ENCODE measurements around the gene FDXR. TPM values are rescaled to one million over a fixed set of nuclear protein-coding genes. Genes with fewer than 3 reads are reported as not detected.

Gene FDXR
- total RNA-seq, 1 experiment from 2014 or later = 39.7 TPM

DNA sequence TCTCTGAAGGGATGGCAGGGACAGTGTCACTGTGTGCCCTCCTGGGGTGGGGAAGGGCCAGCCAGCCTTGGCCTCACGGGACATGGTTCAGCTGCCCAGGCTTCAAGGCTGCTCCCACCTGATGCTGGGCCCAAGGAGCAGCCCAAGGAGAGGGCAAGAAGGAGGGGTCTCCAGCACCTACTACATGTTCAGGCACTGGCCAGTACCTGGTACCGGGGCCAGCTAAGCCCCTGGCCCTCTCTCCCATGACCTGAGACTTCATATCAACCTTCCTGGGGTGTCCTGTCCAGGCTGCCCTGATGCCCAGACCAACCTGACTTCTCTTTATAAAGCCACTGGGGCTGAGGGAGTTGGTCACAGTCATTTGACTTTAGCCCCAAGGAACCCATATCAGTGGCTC lies 49.0 kb upstream of the FDXR start:
- H3K4me1 ChIP-seq (ENCODE audit: insufficient read depth, low read length) = no peaks in the 10 kb centered on the region
- TF ChIP-seq, protein P1, sequence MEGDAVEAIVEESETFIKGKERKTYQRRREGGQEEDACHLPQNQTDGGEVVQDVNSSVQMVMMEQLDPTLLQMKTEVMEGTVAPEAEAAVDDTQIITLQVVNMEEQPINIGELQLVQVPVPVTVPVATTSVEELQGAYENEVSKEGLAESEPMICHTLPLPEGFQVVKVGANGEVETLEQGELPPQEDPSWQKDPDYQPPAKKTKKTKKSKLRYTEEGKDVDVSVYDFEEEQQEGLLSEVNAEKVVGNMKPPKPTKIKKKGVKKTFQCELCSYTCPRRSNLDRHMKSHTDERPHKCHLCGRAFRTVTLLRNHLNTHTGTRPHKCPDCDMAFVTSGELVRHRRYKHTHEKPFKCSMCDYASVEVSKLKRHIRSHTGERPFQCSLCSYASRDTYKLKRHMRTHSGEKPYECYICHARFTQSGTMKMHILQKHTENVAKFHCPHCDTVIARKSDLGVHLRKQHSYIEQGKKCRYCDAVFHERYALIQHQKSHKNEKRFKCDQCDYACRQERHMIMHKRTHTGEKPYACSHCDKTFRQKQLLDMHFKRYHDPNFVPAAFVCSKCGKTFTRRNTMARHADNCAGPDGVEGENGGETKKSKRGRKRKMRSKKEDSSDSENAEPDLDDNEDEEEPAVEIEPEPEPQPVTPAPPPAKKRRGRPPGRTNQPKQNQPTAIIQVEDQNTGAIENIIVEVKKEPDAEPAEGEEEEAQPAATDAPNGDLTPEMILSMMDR (conservative IDR thresholded peaks at IDR 0.05) = no peak
- no peaks in the 10 kb centered on the region for H3K79me2 ChIP-seq (ENCODE audit: insufficient read depth, low read length)
- no peak overlapping the region for H3K56ac ChIP-seq (ENCODE audit: insufficient read length, low read depth, low read length)
- H3K14ac ChIP-seq (ENCODE audit: insufficient read depth, low read length) = no peak overlapping the region; the same call in 1 of the 2 replicates
- peaks cover 40% of the 10 kb centered on the region for H3K27me3 ChIP-seq (ENCODE audit: insufficient read depth, low read length)
- Mint-ChIP-seq H3K9me3 (peaks cover 0 to 5% of the 10 kb centered on the region in 2 experiments; a peak in 1 of 5 replicates), H3K4me1 (peaks cover 14 to 37% of the 10 kb centered on the region in 2 experiments), H3K27ac (no peak overlapping the region), H3K27me3 (ENCODE audit: low read depth) (peaks cover 67% of the 10 kb centered on the region), H3K4me3 (no peak overlapping the region; a peak in 1 of 5 replicates), H3K36me3 (ENCODE audit: insufficient read depth in 1 of 3, low read depth in 3 of 3) (no peaks in the 10 kb centered on the region; a peak in 1 of 7 replicates)
- H3K9me3 ChIP-seq (ENCODE audit: control insufficient read depth, low read depth, low read length) = no peaks in the 10 kb centered on the region
- no CpG with 5 or more reads among the region's 2 CpGs for WGBS (ENCODE audit: extremely low coverage, insufficient read length, low lambda C conversion rate)
- H2BK20ac ChIP-seq (ENCODE audit: low read depth, low read length, poor library complexity, severe bottlenecking) = no peak overlapping the region
- no peak overlapping the region for H2AFZ ChIP-seq (ENCODE audit: low read length)
- H3K79me1 ChIP-seq (ENCODE audit: insufficient read depth, low read depth, low read length, poor library complexity, severe bottlenecking) = no peaks in the 10 kb centered on the region
- H3K23me2 ChIP-seq (ENCODE audit: insufficient read length, low read depth, low read length, poor library complexity, severe bottlenecking) = peaks cover 5% of the 10 kb centered on the region
- no peak overlapping the region for H4K91ac ChIP-seq (ENCODE audit: insufficient read length, low read depth, low read length)
- H3K4me2 ChIP-seq (ENCODE audit: insufficient read depth, insufficient read length, low read length) = no peak overlapping the region
- peak; percentile 32 for DNase-seq
- H4K20me1 ChIP-seq (ENCODE audit: control insufficient read depth, insufficient read depth, insufficient read length) = no peaks in the 10 kb centered on the region
- no peak overlapping the region for H3K23ac ChIP-seq (ENCODE audit: insufficient read length, low read depth, low read length)
- no peak overlapping the region for H2BK5ac ChIP-seq (ENCODE audit: insufficient read length, low read length)
- no peak overlapping the region for H3K4ac ChIP-seq (ENCODE audit: low read depth, low read length)
- no peak overlapping the region for H4K8ac ChIP-seq (replicated peaks; ENCODE audit: insufficient read length, low read depth, low read length)
- no peak overlapping the region for H3K18ac ChIP-seq (ENCODE audit: insufficient read length, low read depth, low read length)
- H2BK12ac ChIP-seq (ENCODE audit: insufficient read length, low read depth, low read length) = no peak overlapping the region
- H3K27ac ChIP-seq (ENCODE audit: insufficient read length, low read depth, low read length) = no peak overlapping the region
- H4K5ac ChIP-seq (ENCODE audit: insufficient read length, low read depth, low read length) = no peak overlapping the region
- H2BK15ac ChIP-seq (ENCODE audit: low read depth, low read length) = no peak overlapping the region
- no peak overlapping the region for H2AK5ac ChIP-seq (ENCODE audit: insufficient read length, low read length)
- no peak overlapping the region for H3T11ph ChIP-seq (ENCODE audit: low read length)
- H2BK120ac ChIP-seq (ENCODE audit: low read depth, low read length, poor library complexity, severe bottlenecking) = no peak overlapping the region
- H3K9ac ChIP-seq (ENCODE audit: extremely low read depth, insufficient read length, low read length) = no peak overlapping the region

Measured in H9 (cell line).